Stimulated activated CD4-positive, alpha-beta T cell treated with anti-CD3 and anti-CD28 coated beads, Interleukin-2, amount 100 ng/mL, for 24 hours (primary cell): ENCODE results near the gene PSMG1.
"Not testable (repeated sequence)": the region's sequence is repeated elsewhere in the genome, so short reads cannot be mapped to it uniquely, and the experiment has no call there.

Experiments used
- DNase-seq, 2 donors: peaks; one replicate each; pipeline ENCODE4 v3.0.0-alpha.2; 2020

PSMG1 gene

DNA sequence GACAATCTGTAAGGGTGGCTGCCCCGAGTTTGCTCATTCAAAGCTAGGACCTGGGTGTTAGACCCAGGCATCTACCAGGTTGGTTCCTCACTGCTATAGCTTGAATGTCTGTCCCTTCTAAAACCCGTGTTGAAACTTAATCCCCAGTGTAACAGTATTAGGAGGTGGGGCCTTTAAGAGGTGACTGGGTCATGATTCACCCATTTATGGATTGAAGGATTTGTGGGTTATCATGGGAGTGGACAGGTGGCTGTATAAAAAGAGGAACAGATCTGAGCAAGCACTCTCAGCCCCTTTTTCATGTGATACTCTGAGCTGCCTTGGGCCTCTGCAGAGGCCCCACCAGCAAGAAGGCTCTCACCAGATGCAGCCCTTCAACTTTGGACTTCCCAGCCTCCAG, 29.4 kb downstream of the PSMG1 start:
- no peak for DNase-seq

DNA sequence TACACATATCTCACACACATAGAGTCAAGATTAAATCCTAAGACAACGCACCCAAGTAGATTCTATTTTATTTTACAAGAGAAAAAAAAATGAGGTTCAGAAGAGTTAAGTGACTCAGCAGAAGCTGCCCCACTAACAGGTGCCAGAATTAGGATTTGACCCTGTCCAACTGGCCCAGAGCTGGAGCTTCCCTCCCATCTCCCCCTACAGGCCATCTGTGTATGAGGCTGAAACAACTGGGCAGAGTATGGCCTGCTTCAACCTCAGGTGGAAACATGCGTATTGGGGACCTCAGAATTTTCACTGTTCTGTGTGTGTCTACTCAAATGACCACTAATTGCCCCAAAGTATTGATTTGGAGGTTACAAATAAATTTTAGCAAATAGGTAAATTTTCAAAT, 29.9 kb downstream of the PSMG1 start:
- no peak for DNase-seq

DNA sequence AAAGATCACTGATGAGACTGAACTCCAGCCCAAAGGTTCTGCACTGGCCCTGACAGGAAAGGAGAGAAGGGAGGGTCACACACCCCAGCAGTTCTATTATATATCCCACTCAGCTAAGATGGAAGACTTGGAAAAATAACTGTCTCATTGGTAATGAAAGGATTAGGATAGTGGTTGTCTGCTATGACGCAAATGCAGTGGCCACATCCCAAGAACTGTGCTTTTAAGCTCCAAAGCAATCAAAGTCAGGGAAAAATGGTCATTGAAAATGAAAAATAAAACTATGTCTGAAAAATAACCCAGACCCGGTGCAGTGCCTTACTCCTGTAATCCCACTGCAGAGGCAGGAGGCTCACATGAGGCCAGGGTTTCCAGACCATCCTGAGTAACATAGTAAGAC, 31.0 kb downstream of the PSMG1 start:
- no peak for DNase-seq

DNA sequence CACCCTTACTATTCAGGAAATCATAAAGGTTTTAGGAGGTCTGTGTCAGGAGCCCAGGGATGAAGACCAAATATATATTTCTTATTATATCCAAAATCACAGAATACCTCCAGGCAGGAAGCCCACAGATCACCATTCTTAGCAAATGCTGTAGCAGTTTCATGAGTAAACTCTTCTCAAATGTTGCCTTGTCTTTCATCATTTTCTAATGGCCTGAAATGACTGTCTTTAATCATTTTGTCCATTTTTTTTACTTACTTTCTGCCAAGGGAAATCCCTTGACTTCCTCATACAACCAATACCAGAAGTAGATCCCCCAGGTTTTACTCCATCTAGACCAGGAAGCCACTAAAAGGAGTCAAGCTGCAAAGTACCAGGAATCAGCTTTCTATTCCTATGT, 32.4 kb downstream of the PSMG1 start:
- no peak for DNase-seq

DNA sequence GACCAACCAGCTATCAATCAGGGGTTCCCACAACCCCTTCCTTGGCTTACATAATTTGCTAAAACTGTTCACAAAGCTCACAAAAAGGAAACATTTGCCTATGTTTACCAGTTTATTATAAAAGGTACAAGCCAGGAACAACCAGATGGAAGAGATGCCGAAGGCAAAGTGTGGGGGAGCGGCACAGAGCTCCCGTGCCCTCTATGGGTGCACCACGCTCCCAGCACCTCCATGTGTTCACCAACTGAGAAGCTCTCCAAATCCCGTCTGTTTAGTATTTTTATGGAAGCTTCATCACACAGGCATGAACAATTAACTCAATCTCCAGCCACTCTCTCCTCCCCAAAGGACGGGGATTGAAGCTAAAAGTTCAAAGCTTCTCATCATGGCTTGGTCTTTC, 32.9 kb downstream of the PSMG1 start:
- no peak for DNase-seq

DNA sequence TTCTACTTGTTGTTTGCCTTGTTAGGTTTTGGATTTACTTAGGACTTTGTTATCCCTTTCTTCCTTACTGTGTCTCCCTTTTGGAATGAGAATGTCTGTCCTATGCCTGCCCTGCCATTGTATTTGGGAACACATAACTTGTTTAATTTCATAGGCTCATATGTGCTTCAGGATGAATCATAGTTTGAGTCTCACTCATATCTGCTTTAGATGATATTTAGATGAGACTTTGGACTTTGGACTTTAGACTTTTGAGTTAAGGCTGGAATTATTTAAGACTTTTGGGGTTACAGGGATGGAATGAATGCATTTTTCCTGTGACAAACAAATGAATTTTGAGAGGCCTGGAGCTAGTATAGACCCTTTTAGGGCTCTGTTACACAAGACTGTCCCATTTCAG, 33.4 kb downstream of the PSMG1 start:
- no peak for DNase-seq

DNA sequence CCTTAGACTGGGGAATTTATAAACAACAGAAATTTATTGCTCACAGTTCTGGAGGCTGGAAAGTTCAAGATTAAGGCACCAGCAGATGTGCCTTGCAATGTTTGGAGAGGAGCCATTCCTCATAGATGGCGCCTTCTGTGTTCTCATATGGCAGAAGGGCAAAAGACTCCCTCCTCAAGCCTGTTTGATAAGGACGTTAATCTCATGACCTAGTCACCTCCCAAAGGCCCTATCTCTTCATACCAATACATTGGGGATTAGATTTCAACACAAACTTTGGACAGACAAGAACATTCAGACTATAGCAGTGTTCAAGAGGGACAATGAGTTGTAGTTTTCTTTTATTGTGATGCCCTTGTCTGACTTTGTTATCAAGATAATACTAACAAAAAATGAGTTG, 34.3 kb downstream of the PSMG1 start:
- no peak for DNase-seq

DNA sequence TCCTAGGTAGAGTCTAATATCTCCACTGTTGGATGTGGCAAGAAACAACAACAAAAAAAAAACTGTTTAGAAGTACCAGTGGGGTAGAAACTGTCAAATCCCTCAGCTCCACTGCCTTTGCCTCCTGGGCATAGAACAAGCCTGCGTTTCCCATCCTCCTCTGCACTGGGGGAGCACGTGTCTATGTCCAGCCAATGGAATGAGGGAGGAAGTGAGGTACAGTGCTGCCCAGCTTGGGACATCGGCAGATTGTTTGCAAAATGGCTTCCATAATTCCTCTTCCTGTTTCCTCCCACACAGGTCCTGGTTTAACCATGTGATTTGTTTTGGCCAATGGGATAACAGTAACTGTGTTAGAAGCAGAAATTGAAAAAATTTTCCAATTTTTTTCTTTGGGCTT, 39.1 kb downstream of the PSMG1 start:
- DNase-seq = no peak

DNA sequence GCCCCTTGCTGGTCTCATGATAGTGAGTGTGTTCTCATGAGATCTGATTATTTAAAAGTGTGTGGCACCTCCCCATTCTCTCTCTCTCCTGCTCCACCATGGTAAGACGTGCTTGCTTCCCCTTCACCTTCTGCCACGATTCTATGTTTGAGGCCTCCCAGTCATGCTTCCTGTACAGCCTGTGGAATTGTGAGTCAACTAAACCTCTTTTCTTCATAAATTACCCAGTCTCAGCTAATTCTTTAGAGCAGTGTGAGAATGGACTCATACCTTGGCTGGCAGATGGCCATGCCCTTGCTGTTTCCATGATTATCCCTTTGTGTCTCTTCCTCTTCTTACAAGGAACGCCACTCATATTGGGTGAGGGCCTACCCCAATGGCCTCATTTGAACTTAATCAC, 40.3 kb downstream of the PSMG1 start:
- DNase-seq = no peak

DNA sequence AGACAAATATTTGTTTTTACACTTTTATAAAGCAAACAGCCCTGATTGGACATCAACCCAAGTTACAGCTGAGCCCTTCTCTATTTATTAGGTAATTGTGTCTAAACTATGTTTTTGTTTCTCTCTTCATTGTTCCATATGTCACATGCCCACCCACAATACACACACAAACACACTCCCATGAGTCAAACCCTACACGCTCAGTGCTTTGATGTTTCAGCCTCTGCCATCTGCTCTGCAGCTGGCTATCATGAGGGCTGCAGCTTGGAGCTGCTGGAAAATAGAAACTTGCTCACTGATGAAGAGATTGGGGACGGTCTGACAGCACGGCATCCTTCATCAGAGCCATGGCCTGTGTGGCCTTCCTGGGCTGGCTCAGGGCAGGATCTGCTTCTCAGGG, 41.7 kb downstream of the PSMG1 start:
- DNase-seq = no peak

DNA sequence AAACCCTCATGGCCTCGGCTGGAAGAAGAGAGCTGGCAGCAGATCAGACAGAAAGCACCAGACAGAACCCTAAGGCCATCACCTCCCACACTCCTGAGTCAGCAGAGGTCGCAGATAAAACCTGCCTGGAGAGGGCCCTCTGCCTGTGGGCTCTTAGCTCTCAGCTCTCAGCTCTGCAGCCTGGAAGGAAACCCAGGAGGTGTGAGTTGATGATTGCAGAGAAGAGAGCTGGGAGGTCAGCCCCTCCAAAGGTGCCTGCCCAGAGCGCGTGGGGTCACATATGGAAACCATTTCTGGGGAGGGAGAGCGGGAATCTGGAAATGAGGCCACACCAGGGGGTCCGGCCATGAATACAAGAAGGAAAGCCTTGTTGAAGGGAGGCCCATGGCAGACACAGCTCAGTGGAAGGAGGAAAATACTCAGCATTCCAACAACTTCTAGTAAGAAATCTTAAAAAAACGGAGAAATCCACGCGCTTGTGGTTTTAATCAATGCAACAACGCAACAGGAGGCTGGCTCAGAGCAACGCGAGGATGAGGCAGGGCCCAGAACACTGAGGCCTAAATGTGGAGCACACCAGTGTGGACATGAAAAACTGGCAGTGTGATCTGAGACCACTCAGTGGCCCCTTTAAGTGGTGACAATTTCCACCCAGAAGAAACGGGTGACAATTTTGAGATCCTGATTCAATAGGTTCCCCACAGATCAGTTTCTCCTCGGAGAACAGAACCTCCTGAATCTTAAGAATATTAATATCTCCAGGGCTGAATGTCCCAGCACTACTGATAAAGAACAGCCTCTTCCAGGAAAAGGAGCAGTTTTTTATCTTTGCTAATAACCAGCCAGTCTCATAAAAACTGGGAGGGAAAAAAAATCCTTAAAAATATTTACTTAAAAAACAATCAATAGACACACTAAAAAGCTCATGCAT, 45.7 kb downstream of the PSMG1 start:
- no peak for DNase-seq

DNA sequence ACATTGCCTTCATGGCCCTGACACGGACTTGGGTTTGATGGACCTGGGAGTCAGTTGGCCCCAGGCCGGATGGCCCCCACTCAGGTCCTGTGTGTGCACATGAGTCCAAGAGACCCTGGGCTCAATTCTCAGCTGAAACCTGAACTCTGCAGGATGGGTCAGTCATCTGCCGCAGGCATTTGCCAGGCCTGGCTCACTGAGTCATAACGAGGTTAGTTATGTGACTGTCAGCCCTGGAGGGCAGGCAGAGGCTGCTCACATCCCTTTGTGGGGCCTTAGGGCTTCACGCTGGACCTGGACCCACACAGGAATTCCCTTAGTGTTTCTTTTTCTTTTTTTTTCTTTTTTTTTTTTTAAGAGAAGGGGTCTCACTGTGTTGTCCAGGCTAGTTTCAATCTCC, 46.5 kb downstream of the PSMG1 start:
- no peak for DNase-seq

DNA sequence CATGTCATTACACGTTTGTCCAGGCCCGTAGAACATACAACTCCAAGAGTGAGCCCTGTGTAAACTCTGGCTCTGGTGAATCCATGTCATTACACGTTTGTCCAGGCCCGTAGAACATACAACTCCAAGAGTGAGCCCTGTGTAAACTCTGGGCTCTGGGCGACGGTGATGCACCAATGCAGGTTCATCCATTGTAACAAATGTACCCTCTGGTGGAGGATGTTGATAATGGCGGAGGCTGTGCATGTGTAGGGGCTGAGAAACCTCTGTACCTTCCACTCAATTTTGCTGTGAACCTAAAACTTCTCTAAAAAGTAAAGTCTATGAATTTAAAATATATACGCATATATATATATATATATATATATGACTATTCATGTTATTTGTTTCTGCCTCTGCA, 47.1 kb downstream of the PSMG1 start:
- not testable (repeated sequence) for DNase-seq

DNA sequence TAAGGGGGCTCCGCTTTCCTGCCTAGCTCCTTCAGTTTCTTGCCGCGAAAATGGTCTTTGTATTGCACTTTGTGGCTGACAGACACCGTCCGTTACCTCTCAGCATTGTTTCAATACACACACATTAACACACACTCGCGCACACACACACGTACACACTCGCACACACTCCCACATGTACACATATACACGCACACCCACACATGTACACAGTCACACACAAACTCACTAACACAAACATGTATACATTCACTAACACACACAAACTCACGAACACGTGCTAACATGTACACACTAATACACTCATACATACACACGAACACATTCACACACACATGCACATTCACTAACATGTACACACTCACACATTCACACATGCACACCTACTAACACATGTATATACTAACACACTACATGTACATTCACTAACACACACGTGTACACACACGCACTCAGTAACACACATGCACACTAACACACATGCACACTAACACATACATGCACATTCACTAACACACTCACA, 48.9 kb downstream of the PSMG1 start:
- DNase-seq = no peak

DNA sequence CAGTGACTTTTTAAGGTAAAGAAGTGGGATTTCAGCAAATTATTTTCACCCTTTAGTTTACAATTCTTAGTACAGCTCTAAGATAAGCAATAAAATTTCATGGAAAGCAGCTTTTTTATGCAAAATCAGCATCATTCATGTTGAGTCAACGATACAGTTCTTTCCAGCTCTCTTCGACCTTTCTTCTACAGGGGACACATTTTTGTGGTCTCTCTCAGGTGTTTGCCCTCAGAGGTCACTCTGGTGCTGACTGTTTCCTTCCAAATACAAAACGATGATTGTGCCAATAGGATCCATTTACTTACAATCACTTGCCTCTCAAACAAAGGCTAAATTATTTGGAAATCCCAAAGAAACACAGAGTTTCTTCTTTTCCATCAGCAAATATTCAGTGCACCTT, 51.0 kb downstream of the PSMG1 start:
- no peak for DNase-seq

DNA sequence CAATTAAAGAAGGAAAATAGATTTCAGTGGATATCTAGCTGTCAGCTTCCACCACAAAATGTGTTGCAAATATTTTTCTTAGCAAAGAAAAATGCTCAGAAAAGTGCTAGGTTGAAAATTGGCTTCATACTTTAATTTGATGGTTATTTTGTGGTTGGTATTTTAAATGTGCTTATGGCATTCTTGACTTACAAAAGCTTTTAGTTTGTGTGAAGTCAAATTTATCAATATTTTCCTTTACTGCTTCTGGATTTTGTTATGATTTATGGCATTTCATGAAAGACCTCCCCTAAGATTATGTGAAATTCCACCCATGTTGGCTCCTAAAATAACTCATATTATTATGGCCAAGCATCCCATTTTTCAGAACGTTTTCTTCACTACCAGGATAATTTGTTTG, 51.5 kb downstream of the PSMG1 start:
- no peak for DNase-seq

DNA sequence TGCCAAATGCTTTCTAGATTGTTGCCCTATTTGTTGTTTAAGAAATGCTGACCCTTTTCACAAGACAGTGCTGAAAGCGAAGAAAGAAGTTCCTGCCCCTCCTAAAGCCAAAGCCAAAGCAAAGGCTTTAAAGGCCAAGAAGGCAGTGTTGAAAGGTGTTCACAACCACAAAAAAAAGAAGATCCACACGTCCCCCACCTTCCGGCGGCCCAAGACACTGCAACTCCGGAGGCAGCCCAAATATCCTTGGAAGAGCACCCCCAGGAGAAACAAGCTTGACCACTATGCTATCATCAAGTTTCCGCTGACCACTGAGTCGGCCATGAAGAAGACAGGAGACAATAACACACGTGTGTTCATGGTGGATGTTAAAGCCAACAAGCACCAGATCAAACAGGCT, 55.7 kb downstream of the PSMG1 start:
- no peak for DNase-seq

DNA sequence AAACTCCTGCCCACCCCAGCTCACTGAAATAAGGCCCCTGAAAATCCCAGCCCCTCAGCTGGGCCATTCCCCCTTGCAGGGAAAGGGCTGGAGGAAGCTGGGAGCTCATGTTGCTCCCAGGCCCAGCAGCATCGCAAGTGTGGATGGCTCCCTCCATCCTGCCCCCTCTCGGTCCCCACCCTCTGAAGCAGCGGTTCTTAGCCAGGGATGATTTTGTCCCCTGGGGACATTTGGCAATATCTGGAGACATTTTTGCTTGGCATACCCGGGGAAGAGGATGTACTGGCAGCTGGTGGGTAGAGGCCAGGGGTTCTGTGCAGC, 56.8 kb downstream of the PSMG1 start:
- DNase-seq = no peak

DNA sequence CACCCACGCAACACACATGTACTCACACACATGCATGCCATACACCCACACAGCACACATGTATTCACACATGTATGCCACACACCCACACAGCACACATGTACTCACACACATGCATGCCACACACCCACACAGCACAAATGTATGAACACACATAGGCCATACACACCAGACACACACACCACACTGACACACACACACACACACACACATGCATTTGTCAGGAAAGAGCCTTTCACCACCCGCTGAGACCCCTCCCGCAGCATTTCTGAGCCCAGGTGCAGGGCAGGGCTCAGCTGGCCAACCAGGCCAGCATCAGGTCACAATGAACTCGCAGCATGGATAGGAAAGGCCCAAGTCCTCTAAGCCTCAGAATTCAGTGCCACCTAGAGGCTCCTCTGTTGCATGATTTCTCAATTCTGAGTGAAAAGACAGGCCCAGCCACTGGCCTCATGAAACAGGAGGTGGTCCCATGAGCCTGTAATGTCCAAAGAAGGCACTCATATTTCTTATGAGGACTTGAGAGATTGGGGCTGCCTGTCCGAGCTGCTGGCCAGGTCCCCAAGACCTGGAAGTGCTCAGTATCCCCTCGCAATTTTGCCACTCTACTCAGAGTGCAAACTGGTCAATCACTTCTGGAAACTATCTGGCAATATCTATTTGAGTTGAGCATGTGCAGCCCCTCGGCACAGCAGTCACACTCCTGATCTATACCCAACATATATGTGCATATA, 57.3 kb downstream of the PSMG1 start:
- DNase-seq = no peak
